ENCODE data around the gene OSBP2. TPM values are rescaled to one million over a fixed set of nuclear protein-coding genes. Genes with fewer than 3 reads are reported as not detected.

Gene OSBP2
- total RNA-seq, 4 donors from 2014 or later: 3.7 to 8.7 (median 4.7) TPM

GRCh38 chr22:30940685-30941362, 246.2 kb downstream of the OSBP2 start:
- H3K36me3 ChIP-seq: peaks cover 0 to 100% (median 0%) of the 10 kb centered on the region in 3 donors
- no peak overlapping the region for H3K27ac ChIP-seq
- DNase-seq: peak in 1 of 3 donors; percentile 34
- no peaks in the 10 kb centered on the region for H3K4me1 ChIP-seq
- no peaks in the 10 kb centered on the region for H3K9me3 ChIP-seq
- H3K4me3 ChIP-seq: no peak overlapping the region
- H3K27me3 ChIP-seq: no peaks in the 10 kb centered on the region
- TF ChIP-seq POLR2A (IDR thresholded peaks at IDR 0.05): no peak
- no peak for TF ChIP-seq CTCF (IDR thresholded peaks at IDR 0.05)

- Histone ChIP-seq H3K4me1 (no peaks in the 10 kb centered on the region), H3K36me3 (peaks cover 0 to 100% (median 0%) of the 10 kb centered on the region in 3 donors), H3K4me3 (no peak overlapping the region), H3K27me3 (no peaks in the 10 kb centered on the region), H3K27ac (no peak overlapping the region), H3K9me3 (no peaks in the 10 kb centered on the region)
- no peak for TF ChIP-seq POLR2A (IDR thresholded peaks at IDR 0.05)
- TF ChIP-seq CTCF (IDR thresholded peaks at IDR 0.05): no peak
- no peak for DNase-seq
Observed at GRCh38 chr22:30941363-30941740, 246.7 kb downstream of the OSBP2 start.

GRCh38 chr22:30943368-30943767, 248.7 kb downstream of the OSBP2 start:
- H3K36me3 ChIP-seq: peaks cover 0 to 89% (median 0%) of the 10 kb centered on the region in 3 donors
- H3K9me3 ChIP-seq: no peaks in the 10 kb centered on the region
- TF ChIP-seq POLR2A (IDR thresholded peaks at IDR 0.05): no peak
- no peak for TF ChIP-seq CTCF (IDR thresholded peaks at IDR 0.05)
- no peak overlapping the region for H3K4me3 ChIP-seq
- DNase-seq: peak in 1 of 3 donors; percentile 21
- no peak overlapping the region for H3K27ac ChIP-seq
- peaks cover 0 to 7% (median 0%) of the 10 kb centered on the region in 4 donors for H3K4me1 ChIP-seq
- no peaks in the 10 kb centered on the region for H3K27me3 ChIP-seq

GRCh38 chr22:30944986-30945385, 250.3 kb downstream of the OSBP2 start:
- peaks cover 0 to 7% (median 0%) of the 10 kb centered on the region in 4 donors for H3K4me1 ChIP-seq
- peaks cover 0 to 84% (median 0%) of the 10 kb centered on the region in 3 donors for H3K36me3 ChIP-seq
- TF ChIP-seq CTCF (IDR thresholded peaks at IDR 0.05) (no peak), POLR2A (IDR thresholded peaks at IDR 0.05) (no peak)
- no peaks in the 10 kb centered on the region for H3K9me3 ChIP-seq
- DNase-seq: no peak
- H3K27ac ChIP-seq: no peak overlapping the region
- no peaks in the 10 kb centered on the region for H3K27me3 ChIP-seq
- no peak overlapping the region for H3K4me3 ChIP-seq

- no peak for DNase-seq
- TF ChIP-seq POLR2A (IDR thresholded peaks at IDR 0.05) (no peak), CTCF (IDR thresholded peaks at IDR 0.05) (no peak)
- H3K9me3 ChIP-seq: no peaks in the 10 kb centered on the region
- H3K27me3 ChIP-seq: no peaks in the 10 kb centered on the region
- peaks cover 0 to 7% (median 0%) of the 10 kb centered on the region in 4 donors for H3K4me1 ChIP-seq
- no peak overlapping the region for H3K4me3 ChIP-seq
- H3K27ac ChIP-seq: no peak overlapping the region
- peaks cover 0 to 83% (median 0%) of the 10 kb centered on the region in 3 donors for H3K36me3 ChIP-seq
Observed at GRCh38 chr22:30945653-30946052, 251.0 kb downstream of the OSBP2 start.
